ENCODE results near the gene SAPCD2. TPM values are rescaled to one million over a fixed set of nuclear protein-coding genes. Genes with fewer than 3 reads are reported as not detected.
"Not testable (repeated sequence)": the region's sequence is repeated elsewhere in the genome, so short reads cannot be mapped to it uniquely, and the experiment has no call there.

The SAPCD2 gene
- under 1 TPM in 3 of 4 donors, not detected in 1; 0.16 to 0.24 (median 0.17) TPM for total RNA-seq

GRCh38 chr9:137070201-137070905, at the start of gene SAPCD2:
SAPCD2 (minus strand) TSS chr9:137070557; CDS start chr9:137070460, 97 bp downstream.
- intact Hi-C loops (cut with DNase I; ENCODE audit: low total_unique reads) (no loop called here), in situ Hi-C loops (cut with MboI; ENCODE audit: low sequenced_read_pairs in 4 of 4) (no loop called here)
- H3K27me3 ChIP-seq = peaks cover 0 to 11% (median 5%) of the 10 kb centered on the region in 3 donors
- TF ChIP-seq POLR2A (IDR thresholded peaks at IDR 0.05) (no peak), CTCF (IDR thresholded peaks at IDR 0.05 in 4 of 5, conservative IDR thresholded peaks at IDR 0.05 in 1 of 5) (no peak)
- peak within 1 kb of the TSS; percentile 55 to 75 (median 70) for H3K27ac ChIP-seq
- DNase-seq (peak; percentile 67 to 79), ATAC-seq (peak; percentile 89 to 94)
- no peaks in the 10 kb centered on the region for H3K9me3 ChIP-seq
- peaks cover 9% of the 10 kb centered on the region in 2 donors for H3K4me1 ChIP-seq
- H3K4me3 ChIP-seq = peak within 1 kb of the TSS; percentile 43 to 67 (median 56)
- H3K36me3 ChIP-seq = no peaks in the 10 kb centered on the region

GRCh38 chr9:137118092-137118603, 47.8 kb upstream of the SAPCD2 start:
- not testable (repeated sequence) for H3K27me3 ChIP-seq, H3K9me3 ChIP-seq, H3K4me3 ChIP-seq, H3K4me1 ChIP-seq, ATAC-seq, H3K27ac ChIP-seq, DNase-seq, H3K36me3 ChIP-seq
- in situ Hi-C loops (cut with MboI; ENCODE audit: low sequenced_read_pairs in 4 of 4) (loop anchor here in 2 of 4 donors (10.0 kb wide), 1 partner anchor 117 kb away; the partner anchor contains the start of gene SLC34A3 (in 2 of the 2)), intact Hi-C loops (cut with DNase I; ENCODE audit: low total_unique reads) (loop anchor here (2.0 kb wide), 1 partner anchor 109 kb away; the partner anchor contains the start of gene RNF224)

GRCh38 chr9:137117269-137117731, 46.9 kb upstream of the SAPCD2 start:
- peaks cover 0 to 10% of the 10 kb centered on the region in 2 donors for H3K36me3 ChIP-seq
- TF ChIP-seq POLR2A (IDR thresholded peaks at IDR 0.05) (no peak), CTCF (IDR thresholded peaks at IDR 0.05 in 4 of 5, conservative IDR thresholded peaks at IDR 0.05 in 1 of 5) (no peak)
- H3K9me3 ChIP-seq = no peaks in the 10 kb centered on the region
- no peak overlapping the region for H3K27ac ChIP-seq
- intact Hi-C loops (cut with DNase I; ENCODE audit: low total_unique reads) = no loop called here
- no peak overlapping the region for H3K4me3 ChIP-seq
- ATAC-seq = no peak
- in situ Hi-C loops (cut with MboI; ENCODE audit: low sequenced_read_pairs in 4 of 4) = loop anchor here in 2 of 4 donors (10.0 kb wide), 1 partner anchor 118 kb away; the partner anchor contains the start of gene SLC34A3 (in 2 of the 2)
- H3K4me1 ChIP-seq = peaks cover 6 to 9% of the 10 kb centered on the region in 2 donors
- no peaks in the 10 kb centered on the region for H3K27me3 ChIP-seq
- no peak for DNase-seq

GRCh38 chr9:137116728-137117127, 46.4 kb upstream of the SAPCD2 start:
- peaks cover 6 to 9% of the 10 kb centered on the region in 2 donors for H3K4me1 ChIP-seq
- in situ Hi-C loops (cut with MboI; ENCODE audit: low sequenced_read_pairs in 4 of 4) = loop anchor here in 2 of 4 donors (10.0 kb wide), 1 partner anchor 118 kb away; the partner anchor contains the start of gene SLC34A3 (in 2 of the 2)
- no peak for DNase-seq
- no peaks in the 10 kb centered on the region for H3K27me3 ChIP-seq
- H3K9me3 ChIP-seq = no peaks in the 10 kb centered on the region
- TF ChIP-seq POLR2A (IDR thresholded peaks at IDR 0.05) (no peak), CTCF (IDR thresholded peaks at IDR 0.05 in 4 of 5, conservative IDR thresholded peaks at IDR 0.05 in 1 of 5) (no peak)
- no peak overlapping the region for H3K4me3 ChIP-seq
- intact Hi-C loops (cut with DNase I; ENCODE audit: low total_unique reads) = no loop called here
- peaks cover 0 to 15% of the 10 kb centered on the region in 2 donors for H3K36me3 ChIP-seq
- H3K27ac ChIP-seq = no peak overlapping the region
- no peak for ATAC-seq

- H3K27me3 ChIP-seq = no peaks in the 10 kb centered on the region
- in situ Hi-C loops (cut with MboI; ENCODE audit: low sequenced_read_pairs in 4 of 4) = loop anchor here in 2 of 4 donors (10.0 kb wide), 1 partner anchor 119 kb away; the partner anchor contains the start of gene SLC34A3 (in 2 of the 2)
- no peak overlapping the region for H3K4me3 ChIP-seq
- no peak for ATAC-seq
- peaks cover 0 to 16% of the 10 kb centered on the region in 2 donors for H3K36me3 ChIP-seq
- TF ChIP-seq POLR2A (IDR thresholded peaks at IDR 0.05) (no peak), CTCF (IDR thresholded peaks at IDR 0.05 in 4 of 5, conservative IDR thresholded peaks at IDR 0.05 in 1 of 5) (no peak)
- no peak for DNase-seq
- H3K4me1 ChIP-seq = peaks cover 6 to 9% of the 10 kb centered on the region in 2 donors
- H3K27ac ChIP-seq = no peak overlapping the region
- no peaks in the 10 kb centered on the region for H3K9me3 ChIP-seq
- intact Hi-C loops (cut with DNase I; ENCODE audit: low total_unique reads) = no loop called here
Observed at GRCh38 chr9:137116027-137116507, 45.7 kb upstream of the SAPCD2 start.

Data from gastrocnemius medialis (tissue), 4 donors.